ENCODE results near the gene CCR7. TPM values are rescaled to one million over a fixed set of nuclear protein-coding genes. Genes with fewer than 3 reads are reported as not detected.

CCR7 gene
- total RNA-seq, 4 donors from 2014 or later, result 0.11 TPM; not detected in 3

DNA sequence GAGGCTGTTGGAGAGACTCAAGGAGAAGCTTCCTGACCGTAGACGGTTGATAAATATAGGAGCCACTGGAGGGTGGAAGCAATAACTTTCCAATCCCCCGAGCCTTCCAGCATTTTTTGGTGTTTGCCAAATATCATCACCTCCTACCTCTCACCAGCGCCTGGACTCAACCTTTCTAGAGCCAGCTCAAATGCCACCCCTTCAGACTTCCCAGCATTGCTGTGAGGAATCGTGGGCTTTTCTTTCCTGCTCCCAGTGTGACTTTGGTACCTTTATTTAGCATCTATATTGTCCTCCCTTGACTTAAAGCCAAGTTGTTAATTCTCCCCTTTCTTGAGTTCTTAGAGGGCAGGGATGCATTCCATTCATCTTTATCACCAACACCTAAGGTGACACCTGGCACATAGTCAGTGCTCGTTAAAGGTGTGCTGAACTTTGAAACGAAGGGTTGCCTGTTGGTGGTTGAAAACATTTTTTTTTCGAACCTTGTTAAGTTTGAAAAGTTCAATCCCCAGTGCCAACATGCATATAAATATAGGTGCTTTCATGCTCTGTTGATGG, 35.3 kb upstream of the CCR7 start:
- TF ChIP-seq, protein P1, sequence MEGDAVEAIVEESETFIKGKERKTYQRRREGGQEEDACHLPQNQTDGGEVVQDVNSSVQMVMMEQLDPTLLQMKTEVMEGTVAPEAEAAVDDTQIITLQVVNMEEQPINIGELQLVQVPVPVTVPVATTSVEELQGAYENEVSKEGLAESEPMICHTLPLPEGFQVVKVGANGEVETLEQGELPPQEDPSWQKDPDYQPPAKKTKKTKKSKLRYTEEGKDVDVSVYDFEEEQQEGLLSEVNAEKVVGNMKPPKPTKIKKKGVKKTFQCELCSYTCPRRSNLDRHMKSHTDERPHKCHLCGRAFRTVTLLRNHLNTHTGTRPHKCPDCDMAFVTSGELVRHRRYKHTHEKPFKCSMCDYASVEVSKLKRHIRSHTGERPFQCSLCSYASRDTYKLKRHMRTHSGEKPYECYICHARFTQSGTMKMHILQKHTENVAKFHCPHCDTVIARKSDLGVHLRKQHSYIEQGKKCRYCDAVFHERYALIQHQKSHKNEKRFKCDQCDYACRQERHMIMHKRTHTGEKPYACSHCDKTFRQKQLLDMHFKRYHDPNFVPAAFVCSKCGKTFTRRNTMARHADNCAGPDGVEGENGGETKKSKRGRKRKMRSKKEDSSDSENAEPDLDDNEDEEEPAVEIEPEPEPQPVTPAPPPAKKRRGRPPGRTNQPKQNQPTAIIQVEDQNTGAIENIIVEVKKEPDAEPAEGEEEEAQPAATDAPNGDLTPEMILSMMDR (IDR thresholded peaks at IDR 0.05 in 4 of 5, conservative IDR thresholded peaks at IDR 0.05 in 1 of 5), result no peak
- TF ChIP-seq POLR2A (IDR thresholded peaks at IDR 0.05), result no peak
- intact Hi-C loops (cut with DNase I; ENCODE audit: low total_unique reads), result no loop called here
- no peak for ATAC-seq

DNA sequence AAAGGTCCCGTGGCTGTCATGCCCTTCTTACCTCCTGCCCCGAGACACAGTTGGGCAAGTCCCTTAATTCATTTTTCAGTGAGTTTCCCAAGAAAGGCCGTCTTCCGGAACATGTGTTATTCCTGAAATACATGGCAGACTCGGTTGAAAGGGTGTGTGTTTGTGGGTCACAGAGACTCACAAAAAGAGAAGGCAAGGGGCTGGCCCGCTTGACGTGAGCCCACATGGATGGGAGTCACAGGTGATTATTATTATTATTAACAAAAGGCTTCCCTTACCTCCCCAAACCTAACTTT, 34.1 kb upstream of the CCR7 start:
- in situ Hi-C loops (cut with MboI; ENCODE audit: low sequenced_read_pairs in 4 of 4) (no loop called here), intact Hi-C loops (cut with DNase I; ENCODE audit: low total_unique reads) (no loop called here)
- ATAC-seq (no peak), DNase-seq (no peak)
- TF ChIP-seq, protein P1 (IDR thresholded peaks at IDR 0.05 in 4 of 5, conservative IDR thresholded peaks at IDR 0.05 in 1 of 5), result no peak
- no peak for TF ChIP-seq POLR2A (IDR thresholded peaks at IDR 0.05)
- no peaks in the 10 kb centered on the region for H3K4me1 ChIP-seq
- no peaks in the 10 kb centered on the region for H3K27me3 ChIP-seq
- peak overlapping the region in 2 of 4 donors; percentile 12 to 55 for H3K27ac ChIP-seq
- no peaks in the 10 kb centered on the region for H3K36me3 ChIP-seq
- H3K4me3 ChIP-seq, result no peak overlapping the region
- no peaks in the 10 kb centered on the region for H3K9me3 ChIP-seq

More for the DNA sequence above, 35.3 kb upstream of the CCR7 start:
- Histone ChIP-seq H3K27me3 (no peaks in the 10 kb centered on the region), H3K9me3 (no peaks in the 10 kb centered on the region), H3K4me1 (no peaks in the 10 kb centered on the region), H3K36me3 (no peaks in the 10 kb centered on the region), H3K4me3 (no peak overlapping the region), H3K27ac (no peak overlapping the region)
- in situ Hi-C loops (cut with MboI; ENCODE audit: low sequenced_read_pairs in 4 of 4), result loop anchor here in 1 of 4 donors (25.0 kb wide), 1 partner anchor 1062 kb away; no protein-coding TSS in a partner anchor
- no peak for DNase-seq

DNA sequence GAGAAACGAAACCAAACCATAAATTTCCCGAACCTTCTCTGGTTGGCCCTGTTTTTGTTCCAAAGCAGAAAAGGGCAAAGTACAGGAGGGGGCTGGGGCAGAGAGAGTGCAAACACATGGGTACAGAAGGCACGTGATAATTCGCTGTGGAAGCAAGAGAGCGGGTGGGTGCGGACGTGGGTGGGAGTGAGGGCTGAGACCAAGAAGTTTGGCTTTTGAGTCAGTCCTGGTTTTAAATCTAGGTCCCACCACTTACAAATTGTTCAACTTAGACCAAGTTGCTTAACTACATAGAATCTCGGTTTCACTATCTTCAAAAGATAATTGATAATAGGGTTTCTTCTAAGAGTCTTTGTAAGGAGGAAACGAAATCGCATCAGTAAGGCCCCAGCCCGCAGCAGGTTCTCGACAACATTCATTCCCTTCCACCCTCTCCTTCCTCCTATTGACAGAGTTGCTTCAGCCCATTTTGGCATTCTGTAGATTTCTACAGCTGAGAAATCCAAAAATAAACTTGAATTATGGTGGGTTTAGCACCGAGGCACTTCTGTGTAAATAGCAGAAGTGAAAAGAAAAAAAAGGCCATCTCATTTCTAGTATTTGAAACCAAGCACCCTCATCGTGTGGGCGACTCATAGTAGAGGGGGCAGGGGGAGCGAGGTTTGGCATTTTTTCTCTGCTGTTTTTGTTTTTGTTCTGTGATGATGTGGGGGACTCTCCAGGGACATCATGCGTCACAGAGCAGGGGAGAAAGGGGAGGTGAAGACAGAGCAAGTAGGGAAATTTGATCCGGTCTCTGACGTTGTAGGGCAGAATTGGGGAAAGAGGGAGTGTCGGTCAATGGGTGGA, 33.6 kb upstream of the CCR7 start:
- intact Hi-C loops (cut with DNase I; ENCODE audit: low total_unique reads) (no loop called here), in situ Hi-C loops (cut with MboI; ENCODE audit: low sequenced_read_pairs in 4 of 4) (no loop called here)
- peak overlapping the region in 3 of 4 donors; percentile 33 to 70 (median 40) for H3K27ac ChIP-seq
- no peak overlapping the region for H3K4me3 ChIP-seq
- DNase-seq (peak in 1 of 2 donors; percentile 44), ATAC-seq (peak; percentile 50 to 73)
- TF ChIP-seq POLR2A (IDR thresholded peaks at IDR 0.05), result no peak
- TF ChIP-seq, protein P1 (IDR thresholded peaks at IDR 0.05 in 4 of 5, conservative IDR thresholded peaks at IDR 0.05 in 1 of 5), result no peak
- no peaks in the 10 kb centered on the region for H3K27me3 ChIP-seq
- no peaks in the 10 kb centered on the region for H3K36me3 ChIP-seq
- H3K4me1 ChIP-seq, result no peaks in the 10 kb centered on the region
- no peaks in the 10 kb centered on the region for H3K9me3 ChIP-seq

- Histone ChIP-seq H3K4me3 (no peak overlapping the region), H3K36me3 (no peaks in the 10 kb centered on the region), H3K9me3 (no peaks in the 10 kb centered on the region), H3K27me3 (no peaks in the 10 kb centered on the region), H3K4me1 (no peaks in the 10 kb centered on the region), H3K27ac (peak overlapping the region in 3 of 4 donors; percentile 33 to 70 (median 40))
- no peak for ATAC-seq
- TF ChIP-seq, protein P1 (IDR thresholded peaks at IDR 0.05 in 4 of 5, conservative IDR thresholded peaks at IDR 0.05 in 1 of 5), result no peak
- no peak for TF ChIP-seq POLR2A (IDR thresholded peaks at IDR 0.05)
- intact Hi-C loops (cut with DNase I; ENCODE audit: low total_unique reads) (no loop called here), in situ Hi-C loops (cut with MboI; ENCODE audit: low sequenced_read_pairs in 4 of 4) (no loop called here)
- DNase-seq, result no peak
Observed at GRCh38 chr17:40598301-40598618, 33.0 kb upstream of the CCR7 start.

All from gastrocnemius medialis (tissue), 4 donors.